ENCODE results near the gene BTG1. TPM values are rescaled to one million over a fixed set of nuclear protein-coding genes. Genes with fewer than 3 reads are reported as not detected.

BTG1 gene
- total RNA-seq, 1 experiment from 2014 or later, result 72.4 TPM

- Histone ChIP-seq H3K9me2 (ENCODE audit: insufficient read depth) (no peaks in the 10 kb centered on the region), H3K4me3 (no peak overlapping the region), H3F3A (ENCODE audit: insufficient read depth, low read depth) (0 out of 2 replicates have a peak, but pooled peaks cover 9% of the 10 kb centered on the region), H3K27ac (no peak overlapping the region), H3K9me3 (ENCODE audit: insufficient read depth, low read depth) (no peaks in the 10 kb centered on the region; the same call in 1 of the 2 replicates), H3K4me2 (no peak overlapping the region), H3K27me3 (ENCODE audit: insufficient read depth, low read depth) (no peaks in the 10 kb centered on the region), H3K79me2 (ENCODE audit: low read depth) (peaks cover 43% of the 10 kb centered on the region), H4K20me1 (ENCODE audit: insufficient read depth) (no peaks in the 10 kb centered on the region), H2AFZ (no peak overlapping the region), H3K4me1 (replicated peaks; ENCODE audit: insufficient read depth) (0 out of 2 replicates have a peak, but pooled peaks cover 7% of the 10 kb centered on the region), H3K36me3 (ENCODE audit: low read depth) (no peaks in the 10 kb centered on the region)
- TF ChIP-seq CTCF (conservative IDR thresholded peaks at IDR 0.05) (no peak), EZH2 (IDR thresholded peaks at IDR 0.05; ENCODE audit: low read depth) (no peak)
- no peak for DNase-seq
- POLR2A ChIA-PET (ENCODE audit: unreplicated experiment), result no interaction called here
- intact Hi-C loops (cut with micrococcal nuclease; ENCODE audit: unreplicated experiment), result no loop called here
- CTCF ChIA-PET, result interaction anchor here (0.7 kb wide), 1 partner anchor 642 kb away, joined by 9 read pairs; no protein-coding TSS in a partner anchor
- no TSS peak for BruUV-seq (replicated peaks)
These were observed 21.0 kb downstream of the BTG1 start for GRCh38 chr12:92124689-92125029.

DNA sequence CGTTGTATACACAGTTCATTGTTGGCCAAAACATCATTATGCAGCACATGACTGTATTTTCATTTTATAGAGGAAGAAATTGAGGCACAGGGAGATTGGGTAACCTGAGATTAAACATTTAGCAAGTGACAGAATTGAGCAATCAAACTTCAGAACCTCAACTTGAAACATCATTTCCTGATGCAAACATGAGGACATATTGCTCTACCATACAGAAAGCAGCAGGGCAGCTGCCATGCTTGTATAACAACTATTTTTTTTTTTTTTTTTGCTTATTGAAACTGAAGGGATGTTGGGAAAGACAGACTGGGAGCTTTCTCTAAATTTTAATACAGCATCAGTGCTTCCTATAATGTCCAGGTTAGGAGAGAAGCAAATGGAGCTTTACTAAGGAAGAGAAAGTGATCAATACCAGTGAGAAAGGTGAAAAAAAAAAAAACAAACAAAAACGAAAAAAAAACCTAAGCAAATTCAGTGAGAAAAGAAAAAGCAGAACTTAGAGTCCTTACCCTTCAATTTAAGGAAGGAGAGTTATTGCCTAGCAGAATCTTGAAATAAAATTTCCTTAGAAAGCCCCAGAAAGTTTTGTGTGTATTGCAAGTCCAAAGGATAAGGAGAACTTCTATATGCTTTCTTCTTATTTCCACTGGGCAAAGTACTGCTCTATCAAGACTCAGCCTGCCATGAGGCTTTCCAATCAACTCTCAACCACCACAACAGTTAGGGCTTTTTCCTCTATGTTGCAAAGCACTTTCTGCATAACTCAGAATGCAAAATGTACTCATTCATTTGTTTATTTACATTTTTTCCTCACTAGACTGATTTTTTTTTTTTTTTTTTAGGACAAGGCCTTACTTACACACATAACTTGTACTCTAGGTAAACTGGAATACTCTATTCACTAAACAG is 21.6 kb downstream of the BTG1 start:
- POLR2A ChIA-PET (ENCODE audit: unreplicated experiment), result interaction anchor here (0.6 kb wide), 1 partner anchor 142 kb away, joined by 3 read pairs; no protein-coding TSS in a partner anchor

More for the DNA sequence above, 21.6 kb downstream of the BTG1 start:
- H2AFZ ChIP-seq, result no peak overlapping the region
- peaks cover 39% of the 10 kb centered on the region for H3K79me2 ChIP-seq (ENCODE audit: low read depth)
- CTCF ChIA-PET, result interaction anchor here (0.7 kb wide), 1 partner anchor 643 kb away, joined by 9 read pairs; no protein-coding TSS in a partner anchor
- H3K9me2 ChIP-seq (ENCODE audit: insufficient read depth), result no peaks in the 10 kb centered on the region
- intact Hi-C loops (cut with micrococcal nuclease; ENCODE audit: unreplicated experiment), result no loop called here
- peaks cover 3% of the 10 kb centered on the region; the same call in 1 of the 2 replicates for H3K9me3 ChIP-seq (ENCODE audit: insufficient read depth, low read depth)
- 0 out of 2 replicates have a peak, but pooled peaks cover 13% of the 10 kb centered on the region for H3F3A ChIP-seq (ENCODE audit: insufficient read depth, low read depth)
- H3K27ac ChIP-seq, result no peak overlapping the region
- H3K36me3 ChIP-seq (ENCODE audit: low read depth), result no peaks in the 10 kb centered on the region
- no peak overlapping the region for H3K4me2 ChIP-seq
- no peaks in the 10 kb centered on the region for H4K20me1 ChIP-seq (ENCODE audit: insufficient read depth)
- no peak for DNase-seq
- H3K27me3 ChIP-seq (ENCODE audit: insufficient read depth, low read depth), result no peaks in the 10 kb centered on the region
- 0 out of 2 replicates have a peak, but pooled peaks cover 7% of the 10 kb centered on the region for H3K4me1 ChIP-seq (replicated peaks; ENCODE audit: insufficient read depth)
- H3K4me3 ChIP-seq, result no peak overlapping the region
- TF ChIP-seq CTCF (conservative IDR thresholded peaks at IDR 0.05) (no peak), EZH2 (IDR thresholded peaks at IDR 0.05; ENCODE audit: low read depth) (no peak)
- BruUV-seq (replicated peaks), result no TSS peak

All from PC-9 (cell line).